Trophoblast cell (in vitro differentiated cells and primary cell): ENCODE measurements around the gene FOXP4.

Source experiments
- DNase-seq, 2 donors: peaks; one replicate each; pipeline ENCODE4 v3.0.0-alpha.2; 2016
- H2AFZ ChIP-seq: 2 replicates; pipeline ENCODE4 v1.6.1; 2013; ENCODE audit warnings: low read length, moderate library complexity, mild to moderate bottlenecking; ENCODE audit not compliant: insufficient read depth, poor library complexity
- H2AK5ac ChIP-seq: 2 replicates; pipeline ENCODE4 v1.6.1; 2013; ENCODE audit warnings: mild to moderate bottlenecking, low read length
- H2BK120ac ChIP-seq: 2 replicates; pipeline ENCODE4 v1.6.1; 2013; ENCODE audit warnings: low read length, mild to moderate bottlenecking, moderate library complexity; ENCODE audit not compliant: insufficient read depth, poor library complexity
- H2BK12ac ChIP-seq: 2 replicates; pipeline ENCODE4 v1.6.1; 2013; ENCODE audit warnings: mild to moderate bottlenecking, low read length, moderate library complexity
- H2BK5ac ChIP-seq: 2 replicates; pipeline ENCODE4 v1.6.1; 2013; ENCODE audit warnings: low read length, low read depth, moderate library complexity, mild to moderate bottlenecking; ENCODE audit not compliant: poor library complexity
- H3K14ac ChIP-seq: 2 replicates; pipeline ENCODE4 v1.6.1; 2013; ENCODE audit warnings: mild to moderate bottlenecking, low read length
- H3K18ac ChIP-seq: 2 replicates; pipeline ENCODE4 v1.6.1; 2013; ENCODE audit warnings: mild to moderate bottlenecking, low read length
- H3K23ac ChIP-seq: 2 replicates; pipeline ENCODE4 v1.6.1; 2013; ENCODE audit warnings: low read length
- H3K27ac ChIP-seq: 2 replicates; pipeline ENCODE4 v1.5.1; 2013; ENCODE audit warnings: low read depth, mild to moderate bottlenecking, inconsistent platforms, low read length, moderate library complexity
- H3K27me3 ChIP-seq: 2 replicates; pipeline ENCODE4 v1.6.1; 2013; ENCODE audit warnings: inconsistent platforms, mild to moderate bottlenecking, low read length, moderate library complexity; ENCODE audit not compliant: insufficient read depth
- H3K36me3 ChIP-seq, 2 experiments: 1 replicate in 1 of 2; 2 replicates in 1 of 2; pipeline ENCODE4 v1.6.1; 2013; ENCODE audit warnings: low read length in 2 of 2, mild to moderate bottlenecking in 2 of 2, moderate library complexity in 1 of 2; ENCODE audit not compliant: insufficient read depth in 2 of 2, control insufficient read depth in 1 of 2
- H3K4ac ChIP-seq: 2 replicates; pipeline ENCODE4 v1.6.1; 2013; ENCODE audit warnings: low read depth, mild to moderate bottlenecking, low read length, moderate library complexity
- H3K4me1 ChIP-seq, 2 experiments: 1 replicate in 1 of 2; 2 replicates in 1 of 2; pipeline ENCODE4 v1.6.1; 2013; ENCODE audit warnings: low read length in 2 of 2, mild to moderate bottlenecking in 2 of 2, moderate library complexity in 1 of 2; ENCODE audit not compliant: insufficient read depth in 2 of 2, control insufficient read depth in 1 of 2
- H3K4me2 ChIP-seq: 2 replicates; pipeline ENCODE4 v1.6.1; 2013; ENCODE audit warnings: inconsistent platforms, mild to moderate bottlenecking, low read length, moderate library complexity
- H3K4me3 ChIP-seq: 2 replicates; pipeline ENCODE4 v1.5.1; 2013; ENCODE audit warnings: mild to moderate bottlenecking, low read depth, low read length, inconsistent platforms
- H3K79me1 ChIP-seq: one replicate; pipeline ENCODE4 v1.6.1; 2013; ENCODE audit warnings: low read length
- H3K79me2 ChIP-seq: 2 replicates; pipeline ENCODE4 v1.6.1; 2013; ENCODE audit warnings: low read length, mild to moderate bottlenecking; ENCODE audit not compliant: control insufficient read depth, insufficient read depth, poor library complexity
- H3K9ac ChIP-seq: 2 replicates; pipeline ENCODE4 v1.6.1; 2013; ENCODE audit warnings: mild to moderate bottlenecking, low read length
- H3K9me3 ChIP-seq: 2 replicates; pipeline ENCODE4 v1.6.1; 2013; ENCODE audit warnings: low read depth, mild to moderate bottlenecking, control low read depth, inconsistent platforms, low read length; ENCODE audit not compliant: insufficient read depth
- H4K12ac ChIP-seq: 2 replicates; pipeline ENCODE4 v1.6.1; 2013; ENCODE audit warnings: low read depth, mild to moderate bottlenecking, low read length, moderate library complexity
- H4K8ac ChIP-seq: 2 replicates; pipeline ENCODE4 v1.6.1; 2013; ENCODE audit warnings: low read depth, mild to moderate bottlenecking, low read length, moderate library complexity
- H4K91ac ChIP-seq: one replicate; pipeline ENCODE4 v1.6.1; 2013; ENCODE audit warnings: low read depth, mild to moderate bottlenecking, low read length, moderate library complexity
- WGBS: extraction: QIAGEN DNeasy Blood & Tissue Kit; methylation state at CpG from one replicate; pipeline ENCODE4 v1.1.7; 2013; ENCODE audit warnings: missing lambda C conversion rate; ENCODE audit not compliant: insufficient read length, insufficient coverage; ENCODE audit errors: extremely low coverage; 5-methylcytosine and 5-hydroxymethylcytosine counted together

Gene FOXP4

GRCh38 chr6:41630069-41630468 lies 83.9 kb downstream of the FOXP4 start:
- no CpG with 5 or more reads among the region's 6 CpGs for WGBS
- H3K4ac ChIP-seq, result no peak overlapping the region
- no peak overlapping the region for H2BK120ac ChIP-seq
- no peak for DNase-seq
- H3K9me3 ChIP-seq, result no peaks in the 10 kb centered on the region
- H2BK5ac ChIP-seq, result no peak overlapping the region
- H3K23ac ChIP-seq, result no peak overlapping the region
- H3K4me1 ChIP-seq, result peaks cover 10 to 13% of the 10 kb centered on the region in 2 experiments
- H4K8ac ChIP-seq, result no peak overlapping the region
- H3K9ac ChIP-seq, result no peak overlapping the region
- H3K36me3 ChIP-seq, result no peaks in the 10 kb centered on the region
- H2BK12ac ChIP-seq, result no peak overlapping the region
- H3K4me3 ChIP-seq, result no peak overlapping the region
- H3K79me1 ChIP-seq, result peaks cover 6% of the 10 kb centered on the region
- no peak overlapping the region for H2AK5ac ChIP-seq
- no peak overlapping the region for H4K12ac ChIP-seq
- no peak overlapping the region for H3K4me2 ChIP-seq
- H3K79me2 ChIP-seq, result no peaks in the 10 kb centered on the region
- no peak overlapping the region for H2AFZ ChIP-seq
- no peak overlapping the region for H3K18ac ChIP-seq
- H3K27me3 ChIP-seq, result no peaks in the 10 kb centered on the region
- H4K91ac ChIP-seq, result no peak overlapping the region
- no peak overlapping the region for H3K27ac ChIP-seq
- no peak overlapping the region for H3K14ac ChIP-seq

- no peak overlapping the region for H2AFZ ChIP-seq
- H2AK5ac ChIP-seq, result peak overlapping the region; percentile 86
- peaks cover 11% of the 10 kb centered on the region for H3K79me1 ChIP-seq
- peaks cover 9 to 14% of the 10 kb centered on the region in 2 experiments for H3K4me1 ChIP-seq
- H3K23ac ChIP-seq, result no peak overlapping the region
- H4K12ac ChIP-seq, result no peak overlapping the region
- no peak overlapping the region for H3K18ac ChIP-seq
- no peaks in the 10 kb centered on the region for H3K27me3 ChIP-seq
- H4K91ac ChIP-seq, result no peak overlapping the region
- peak overlapping the region; percentile 54 for H4K8ac ChIP-seq
- H3K14ac ChIP-seq, result no peak overlapping the region
- H3K27ac ChIP-seq, result no peak overlapping the region
- no peak overlapping the region for H2BK5ac ChIP-seq
- H3K4me2 ChIP-seq, result no peak overlapping the region
- H3K4me3 ChIP-seq, result no peak overlapping the region
- H2BK120ac ChIP-seq, result no peak overlapping the region
- H3K79me2 ChIP-seq, result peaks cover 2% of the 10 kb centered on the region
- H3K4ac ChIP-seq, result no peak overlapping the region
- peak overlapping the region; percentile 70 for H2BK12ac ChIP-seq
- no peak overlapping the region for H3K9ac ChIP-seq
- DNase-seq, result no peak
- no CpG with 5 or more reads among the region's 8 CpGs for WGBS
- no peaks in the 10 kb centered on the region for H3K9me3 ChIP-seq
- H3K36me3 ChIP-seq, result no peaks in the 10 kb centered on the region
Measured at GRCh38 chr6:41630946-41631345, 84.8 kb downstream of the FOXP4 start.

- WGBS, result no CpG with 5 or more reads among the region's 2 CpGs
- Histone ChIP-seq H3K4me3 (no peak overlapping the region), H3K4me1 (peaks cover 11 to 18% of the 10 kb centered on the region in 2 experiments), H2BK5ac (no peak overlapping the region), H2BK120ac (no peak overlapping the region), H3K14ac (no peak overlapping the region), H3K4me2 (no peak overlapping the region), H3K79me2 (peaks cover 15% of the 10 kb centered on the region), H3K23ac (no peak overlapping the region), H4K91ac (no peak overlapping the region), H3K4ac (no peak overlapping the region), H2AFZ (no peak overlapping the region), H3K27me3 (no peaks in the 10 kb centered on the region), H3K9ac (no peak overlapping the region), H3K9me3 (no peaks in the 10 kb centered on the region), H4K12ac (no peak overlapping the region), H3K27ac (no peak overlapping the region), H4K8ac (no peak overlapping the region), H3K18ac (no peak overlapping the region), H3K79me1 (peaks cover 28% of the 10 kb centered on the region), H2BK12ac (peak overlapping the region; percentile 23), H2AK5ac (no peak overlapping the region), H3K36me3 (no peaks in the 10 kb centered on the region)
- no peak for DNase-seq
Measured at GRCh38 chr6:41633056-41633634, 87.0 kb downstream of the FOXP4 start.

DNA sequence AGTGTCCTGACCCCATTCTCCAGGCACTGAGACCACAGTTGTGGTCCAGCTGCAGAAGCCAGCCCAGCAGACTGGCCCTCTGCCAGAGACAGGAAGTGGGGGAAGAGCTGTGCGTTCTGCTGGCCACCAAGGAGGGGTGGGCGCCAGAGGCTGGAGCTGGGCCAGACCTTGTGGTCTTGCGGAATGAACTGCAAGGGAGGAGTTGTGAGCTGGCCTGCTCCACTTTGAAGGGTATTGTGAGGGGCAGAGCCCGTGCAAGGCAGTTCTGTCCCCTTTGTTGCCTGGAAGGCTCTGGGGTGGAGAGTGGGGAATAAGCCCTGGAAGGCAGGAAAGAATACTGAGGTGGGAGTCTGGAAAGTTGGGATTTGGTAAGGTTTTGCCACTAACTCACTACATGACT lies 88.5 kb downstream of the FOXP4 start:
- Histone ChIP-seq H3K79me2 (peaks cover 28% of the 10 kb centered on the region), H3K9ac (no peak overlapping the region), H3K27me3 (no peaks in the 10 kb centered on the region), H4K12ac (no peak overlapping the region), H2BK12ac (peak overlapping the region; percentile 95), H3K18ac (no peak overlapping the region), H3K27ac (peak overlapping the region; percentile 22), H4K91ac (peak overlapping the region; percentile 88), H2BK120ac (peak overlapping the region; percentile 35), H3K9me3 (no peaks in the 10 kb centered on the region), H3K14ac (no peak overlapping the region), H3K4me1 (peaks cover 16 to 21% of the 10 kb centered on the region in 2 experiments), H3K4ac (no peak overlapping the region), H4K8ac (no peak overlapping the region), H2BK5ac (peak overlapping the region; percentile 11), H3K79me1 (peaks cover 42% of the 10 kb centered on the region), H3K4me3 (no peak overlapping the region), H2AFZ (no peak overlapping the region), H3K36me3 (peaks cover 2 to 6% of the 10 kb centered on the region in 2 experiments), H2AK5ac (no peak overlapping the region), H3K4me2 (no peak overlapping the region), H3K23ac (no peak overlapping the region)
- no CpG with 5 or more reads among the region's 4 CpGs for WGBS
- no peak for DNase-seq
